GM18907 (cell line): Measurements from ENCODE around the gene BST2.

Experiments
- ATAC-seq: cut with Tn5 transposase; IDR thresholded peaks from one replicate; pipeline ENCODE4 v1.9.1; 2021; ENCODE audit warnings: mild to moderate bottlenecking, moderate library complexity; ENCODE audit not compliant: unreplicated experiment

BST2 gene

GRCh38 chr19:17419621-17420474, 14.4 kb upstream of the BST2 start, which contains the start of gene MVB12A:
Gene MVB12A (plus strand): TSS chr19:17420047. CDS start chr19:17420136, 89 bp downstream.
- ATAC-seq, result peak; percentile 84

DNA sequence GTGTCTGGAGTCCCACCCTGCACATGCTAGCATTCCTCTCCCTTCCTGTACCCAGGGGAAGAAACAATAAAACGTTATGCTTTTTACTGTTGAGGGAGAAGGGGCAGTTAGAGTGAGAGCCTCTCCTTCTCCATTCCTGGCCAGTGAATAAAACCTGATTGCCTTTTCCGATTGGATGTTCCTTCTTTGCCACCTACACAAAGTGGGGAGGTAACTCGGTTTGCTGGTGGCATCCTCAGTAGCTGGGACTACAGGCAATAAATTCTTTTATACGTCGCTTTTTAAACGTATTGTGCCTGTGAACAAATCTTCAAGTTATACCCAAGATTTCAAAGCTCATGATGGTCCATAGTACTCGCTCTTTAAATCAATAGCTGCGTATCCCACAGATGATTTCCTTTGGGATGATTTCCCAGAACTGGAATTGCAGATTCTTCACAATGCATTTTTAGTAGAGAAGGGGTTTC, 13.8 kb upstream of the BST2 start:
- ATAC-seq, result no peak

- no peak for ATAC-seq
Observed at GRCh38 chr19:17418710-17419109, 13.3 kb upstream of the BST2 start.

DNA sequence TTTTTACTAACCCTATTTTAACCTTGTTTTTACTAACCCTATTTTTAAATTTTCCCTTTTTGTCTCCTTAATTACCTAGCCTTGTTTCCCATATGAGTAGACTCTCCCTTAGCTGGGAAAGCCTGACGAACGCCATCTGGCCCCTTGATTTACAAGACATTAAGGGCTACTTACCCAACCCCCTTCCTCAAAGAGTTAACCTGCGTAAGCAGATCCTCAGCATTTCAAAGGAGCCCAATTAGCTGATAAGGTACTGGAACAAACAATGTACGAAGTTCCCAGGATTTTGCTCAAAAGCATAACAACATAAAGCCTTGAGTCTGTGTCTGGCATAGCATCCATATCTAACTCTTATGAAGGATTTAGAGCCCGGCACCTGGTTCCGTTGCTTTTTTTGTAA, 9.7 kb upstream of the BST2 start:
- ATAC-seq, result no peak

DNA sequence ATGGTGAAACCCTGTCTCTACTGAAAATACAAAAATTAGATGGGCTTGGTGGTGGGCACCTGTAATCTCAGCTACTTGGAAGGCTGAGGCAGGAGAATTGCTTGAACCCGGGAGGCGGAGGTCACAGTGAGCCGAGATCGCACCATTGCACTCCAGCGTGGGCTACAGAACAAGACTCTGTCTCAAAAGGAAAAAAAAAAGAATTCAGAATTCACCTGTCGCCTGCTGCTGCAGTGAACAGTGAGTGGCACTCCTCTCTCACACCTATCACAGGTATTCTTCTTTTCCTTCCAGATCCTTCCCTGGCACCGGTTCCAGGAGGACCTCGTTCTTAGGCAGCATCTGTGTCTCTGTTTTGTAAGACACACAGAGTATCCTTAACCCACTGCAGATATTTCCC, 8.7 kb upstream of the BST2 start:
- ATAC-seq, result no peak

GRCh38 chr19:17411801-17412200, 6.4 kb upstream of the BST2 start:
- ATAC-seq, result no peak

- no peak for ATAC-seq
Observed at GRCh38 chr19:17409990-17410389, 4.6 kb upstream of the BST2 start.

- no peak for ATAC-seq
Observed at GRCh38 chr19:17406887-17407196, 1.4 kb upstream of the BST2 start.

GRCh38 chr19:17406046-17406886, 836 bp upstream of the BST2 start:
- ATAC-seq, result peak; percentile 28

- peak; percentile 28 for ATAC-seq
Observed at GRCh38 chr19:17404621-17405249, 695 bp downstream of the BST2 start.

GRCh38 chr19:17404015-17404414, 1.4 kb downstream of the BST2 start:
- no peak for ATAC-seq

- ATAC-seq, result no peak
Observed at GRCh38 chr19:17402982-17403855, 2.2 kb downstream of the BST2 start.

GRCh38 chr19:17401628-17402027, 3.8 kb downstream of the BST2 start:
- ATAC-seq, result no peak

DNA sequence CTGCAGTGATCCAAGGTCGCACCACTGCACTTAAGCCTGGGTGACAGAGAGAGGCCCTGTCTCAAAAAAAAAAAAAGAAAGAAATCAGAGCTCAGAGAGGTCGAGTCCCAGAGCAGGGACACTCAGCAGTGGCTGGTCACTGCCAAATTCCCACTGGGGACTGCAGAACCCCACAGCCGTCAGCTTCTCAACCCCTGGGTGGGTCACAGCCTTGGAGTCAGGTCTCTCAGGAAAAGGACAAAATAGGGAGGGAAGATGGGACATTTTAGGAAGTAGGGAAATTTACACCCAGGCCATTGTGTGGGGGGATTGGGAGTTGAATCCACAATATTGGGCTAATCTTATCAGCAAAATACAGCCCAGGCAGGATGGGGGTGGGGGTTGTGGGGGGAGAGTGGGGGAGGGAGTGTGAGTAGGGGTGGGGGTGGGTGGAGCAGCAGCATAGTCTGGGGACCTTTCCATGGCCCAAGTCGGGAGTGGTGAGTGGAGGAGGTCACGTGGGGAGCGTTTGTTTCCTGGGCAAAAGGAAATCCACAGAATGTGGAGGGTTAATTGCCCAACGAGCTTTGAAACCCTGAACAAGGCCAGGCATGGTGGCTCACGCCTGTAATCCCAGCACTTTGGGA, 6.4 kb downstream of the BST2 start:
- ATAC-seq, result no peak

DNA sequence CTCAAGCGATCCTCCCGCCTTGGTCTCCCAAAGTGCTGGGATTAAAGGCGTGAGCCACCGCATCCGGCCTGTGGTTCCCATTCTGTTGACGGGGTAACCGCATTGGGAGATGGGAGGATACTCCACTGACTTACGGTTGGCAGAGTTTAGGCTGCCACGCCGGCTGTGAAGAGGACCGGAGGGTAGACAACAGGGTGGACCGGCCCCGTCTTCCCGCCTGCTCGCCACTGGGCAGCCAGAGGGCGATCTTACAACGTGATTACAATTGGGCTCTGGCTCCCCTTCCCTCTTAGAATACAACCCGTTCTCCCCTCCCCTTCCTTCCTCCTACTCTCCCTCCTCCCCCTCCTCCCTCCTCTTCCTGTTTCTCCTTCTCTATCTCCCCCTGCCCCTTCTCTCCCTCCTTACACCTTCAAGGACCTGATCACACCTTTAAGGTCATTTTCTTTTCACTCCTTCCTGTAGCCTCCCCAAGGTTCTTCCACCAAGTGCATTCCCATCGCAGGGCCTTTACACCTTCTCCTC, 10.5 kb downstream of the BST2 start:
- no peak for ATAC-seq

GRCh38 chr19:17393914-17394313, 11.5 kb downstream of the BST2 start, which contains the start of gene CCDC194:
Gene CCDC194 (minus strand): TSS chr19:17394196. CDS start chr19:17394158, 38 bp downstream.
- no peak for ATAC-seq

GRCh38 chr19:17393002-17393401, 12.4 kb downstream of the BST2 start:
- ATAC-seq, result no peak

GRCh38 chr19:17391371-17392151, 13.9 kb downstream of the BST2 start:
- ATAC-seq, result no peak
